AG04449 (cell line): Measurements from ENCODE around the gene LDLRAD3.
A peak's percentile ranks its signal among the peaks of the same experiment; 100 is the strongest.

Source experiments
- CTCF ChIA-PET: fragments of 350-600 bp; formaldehyde crosslinking; extraction: SDS; loops from one replicate; lab custom pipeline; 2021; ENCODE audit warnings: antibody characterized with exemption; lab: Yijun Ruan, JAX
- POLR2A ChIA-PET: fragments of 400-600, 350-600 bp; formaldehyde crosslinking; extraction: SDS; loops from one replicate; lab custom pipeline; 2020; ENCODE audit warnings: antibody characterized with exemption, inconsistent platforms; lab: Yijun Ruan, JAX
- DNase-seq: peaks from one replicate; pipeline ENCODE4 v3.0.0-alpha.2; 2010; ENCODE audit warnings: low read depth, low spot score
- H3K4me3 ChIP-seq: 2 replicates; pipeline ENCODE4 v1.5.1; 2011; ENCODE audit warnings: low read depth, mild to moderate bottlenecking, control low read depth, low read length
- TF ChIP-seq, protein P1 (sequence below): IDR thresholded peaks from one replicate; pipeline ENCODE4 v1.5.1; 2011; ENCODE audit warnings: mild to moderate bottlenecking, moderate library complexity, low read length, control low read depth, inconsistent platforms; ENCODE audit not compliant: insufficient read depth; ENCODE audit errors: missing control alignments

LDLRAD3 gene

DNA sequence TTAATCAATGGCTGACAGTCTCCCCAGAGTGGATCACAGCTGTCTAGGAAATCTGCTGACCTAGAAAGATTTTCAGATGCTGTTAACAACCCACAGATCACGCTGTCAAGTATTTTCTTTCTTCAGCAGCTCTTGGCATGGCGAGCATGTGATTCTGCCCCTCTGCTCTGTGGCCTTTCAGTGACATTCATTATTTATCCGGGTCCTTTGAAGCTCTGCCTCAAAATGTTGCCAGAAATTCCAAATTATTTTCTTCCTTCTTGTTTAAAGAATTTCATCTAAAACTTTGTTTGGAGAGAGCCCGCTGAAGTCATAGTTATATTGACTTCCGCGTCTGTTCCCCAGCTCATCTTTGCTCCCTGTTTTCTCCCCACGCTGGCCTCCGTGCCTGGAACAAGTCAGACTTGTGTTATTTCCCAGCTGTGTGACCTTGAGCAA is 211.3 kb downstream of the LDLRAD3 start:
- H3K4me3 ChIP-seq: no peak overlapping the region
- DNase-seq: no peak
- CTCF ChIA-PET: interaction anchor here (0.9 to 4.2 kb wide), 7 partner anchors 9 to 333 kb away, joined by 3 to 18 read pairs (median 5); no protein-coding TSS in a partner anchor
- POLR2A ChIA-PET: no interaction called here
- TF ChIP-seq, protein P1, sequence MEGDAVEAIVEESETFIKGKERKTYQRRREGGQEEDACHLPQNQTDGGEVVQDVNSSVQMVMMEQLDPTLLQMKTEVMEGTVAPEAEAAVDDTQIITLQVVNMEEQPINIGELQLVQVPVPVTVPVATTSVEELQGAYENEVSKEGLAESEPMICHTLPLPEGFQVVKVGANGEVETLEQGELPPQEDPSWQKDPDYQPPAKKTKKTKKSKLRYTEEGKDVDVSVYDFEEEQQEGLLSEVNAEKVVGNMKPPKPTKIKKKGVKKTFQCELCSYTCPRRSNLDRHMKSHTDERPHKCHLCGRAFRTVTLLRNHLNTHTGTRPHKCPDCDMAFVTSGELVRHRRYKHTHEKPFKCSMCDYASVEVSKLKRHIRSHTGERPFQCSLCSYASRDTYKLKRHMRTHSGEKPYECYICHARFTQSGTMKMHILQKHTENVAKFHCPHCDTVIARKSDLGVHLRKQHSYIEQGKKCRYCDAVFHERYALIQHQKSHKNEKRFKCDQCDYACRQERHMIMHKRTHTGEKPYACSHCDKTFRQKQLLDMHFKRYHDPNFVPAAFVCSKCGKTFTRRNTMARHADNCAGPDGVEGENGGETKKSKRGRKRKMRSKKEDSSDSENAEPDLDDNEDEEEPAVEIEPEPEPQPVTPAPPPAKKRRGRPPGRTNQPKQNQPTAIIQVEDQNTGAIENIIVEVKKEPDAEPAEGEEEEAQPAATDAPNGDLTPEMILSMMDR: no peak

DNA sequence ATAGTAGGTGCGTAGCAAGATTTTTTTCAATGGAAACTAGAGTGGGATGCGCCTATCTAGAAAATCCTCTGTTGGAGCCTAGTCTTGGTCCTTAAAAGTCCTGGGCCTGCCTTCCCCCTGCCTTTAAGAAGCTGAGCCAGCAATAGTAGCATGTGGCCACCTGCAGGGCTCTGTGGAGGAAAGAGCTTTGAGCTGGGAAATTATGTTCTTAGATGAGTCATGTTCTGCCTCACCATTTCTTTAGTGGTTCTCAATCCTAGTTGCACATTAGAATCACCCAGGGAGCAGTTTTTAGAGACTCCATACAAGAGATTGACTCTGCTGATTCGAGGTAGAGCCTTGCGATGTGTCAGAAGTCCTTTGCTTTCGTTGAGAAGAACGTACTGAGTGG is 211.9 kb downstream of the LDLRAD3 start:
- DNase-seq: no peak
- TF ChIP-seq, protein P1: peak; percentile 15
- no peak overlapping the region for H3K4me3 ChIP-seq
- CTCF ChIA-PET: interaction anchor here (0.6 to 4.2 kb wide), 9 partner anchors 9 to 669 kb away, joined by 3 to 18 read pairs (median 3); no protein-coding TSS in a partner anchor
- POLR2A ChIA-PET: no interaction called here

DNA sequence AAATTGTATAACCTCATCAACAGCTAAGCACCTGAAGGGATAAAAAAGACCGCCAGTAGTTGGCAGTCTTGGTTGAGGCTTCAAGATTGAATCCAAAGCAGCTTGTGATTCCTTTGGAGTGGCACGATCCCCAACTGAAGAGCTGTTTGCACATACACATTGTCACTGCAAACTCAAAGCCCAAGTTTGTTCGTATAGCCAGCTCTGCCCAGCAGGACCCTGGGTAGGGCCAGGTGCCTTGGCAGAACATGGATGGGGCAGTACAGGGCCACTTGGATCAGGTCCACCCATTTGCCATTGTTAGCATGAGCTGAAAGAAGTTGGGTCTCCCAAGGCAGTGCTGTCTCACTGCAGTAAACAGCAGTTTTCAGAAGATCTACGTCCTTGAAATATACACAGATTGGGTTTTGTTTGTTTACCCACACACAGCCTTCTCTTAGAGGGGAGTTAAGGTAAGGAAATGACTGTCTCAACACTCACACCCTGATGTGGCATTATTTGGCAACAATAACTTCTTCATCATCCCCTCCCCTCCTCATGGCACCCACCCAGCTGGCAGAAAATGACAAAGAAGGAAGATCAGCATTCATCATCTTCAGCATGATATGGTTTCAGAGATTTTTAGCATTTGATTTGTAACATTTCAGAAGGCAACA is 212.4 kb downstream of the LDLRAD3 start:
- POLR2A ChIA-PET: no interaction called here
- no peak for DNase-seq
- TF ChIP-seq, protein P1: no peak

DNA sequence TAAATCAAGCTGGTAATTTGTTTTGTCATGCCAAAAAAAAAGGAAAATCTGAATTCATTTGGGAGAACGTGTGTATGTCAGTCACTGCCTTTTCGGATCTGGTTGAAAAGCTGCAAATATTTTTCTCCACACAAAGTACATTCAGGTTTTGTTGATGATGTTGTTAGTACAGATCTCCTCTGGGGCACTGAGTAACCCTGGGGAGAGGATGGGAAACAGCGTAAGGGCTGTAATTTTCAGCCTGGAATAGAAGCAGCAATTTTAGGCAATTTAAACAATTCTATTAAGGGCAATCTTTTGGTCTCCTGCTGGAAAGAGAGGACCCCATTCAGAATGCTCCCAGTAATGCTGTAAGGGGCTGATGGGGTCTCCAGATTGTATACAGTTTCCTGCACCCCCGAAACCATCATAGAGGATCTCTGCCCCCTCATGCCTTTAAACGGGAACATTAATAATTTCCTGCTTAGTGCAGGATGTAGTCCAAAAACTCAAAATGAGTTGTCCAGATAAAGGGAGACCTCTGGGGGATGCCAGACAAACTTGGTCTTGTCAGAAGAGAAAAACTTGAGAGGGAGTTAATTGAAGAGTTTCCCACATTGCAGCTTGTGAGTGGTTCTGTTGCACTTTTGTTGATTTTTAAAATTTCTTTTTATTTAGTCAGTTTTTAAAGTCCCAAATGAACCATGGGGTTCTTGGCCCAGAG is 213.1 kb downstream of the LDLRAD3 start:
- ChIA-PET CTCF (interaction anchor here (1.1 to 4.2 kb wide), 2 partner anchors 25 to 335 kb away, joined by 5 to 12 read pairs; no protein-coding TSS in a partner anchor), POLR2A (no interaction called here)
- no peak overlapping the region for H3K4me3 ChIP-seq
- no peak for DNase-seq
- TF ChIP-seq, protein P1: no peak

More for the DNA sequence above, 212.4 kb downstream of the LDLRAD3 start:
- CTCF ChIA-PET: interaction anchor here (0.6 to 4.2 kb wide), 8 partner anchors 8 to 670 kb away, joined by 3 to 18 read pairs (median 3); no protein-coding TSS in a partner anchor
- H3K4me3 ChIP-seq: no peak overlapping the region

DNA sequence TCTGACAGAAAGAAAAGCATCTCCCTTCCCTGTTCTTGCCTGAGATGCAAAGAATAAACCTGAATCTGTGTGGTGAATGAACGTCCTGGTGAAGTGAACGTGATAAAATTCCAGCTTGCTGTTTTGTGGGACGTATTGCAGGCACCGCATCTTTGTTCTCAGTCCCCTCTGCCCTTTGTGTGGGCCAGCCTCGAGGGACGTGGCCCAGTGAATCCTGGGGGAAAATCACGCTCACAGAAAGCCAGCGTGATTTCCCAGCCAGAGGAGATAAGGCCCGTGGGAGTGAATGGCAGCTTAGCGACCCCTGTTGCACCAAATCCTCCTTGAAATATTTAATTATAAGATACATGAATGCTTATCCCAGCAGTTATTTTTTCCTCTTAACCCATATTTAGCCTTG is 216.2 kb downstream of the LDLRAD3 start:
- no peak overlapping the region for H3K4me3 ChIP-seq
- no peak for DNase-seq
- TF ChIP-seq, protein P1: no peak
- CTCF ChIA-PET: interaction anchor here (1.5 to 2.8 kb wide), 2 partner anchors 10 to 338 kb away, joined by 4 to 9 read pairs; no protein-coding TSS in a partner anchor
- POLR2A ChIA-PET: no interaction called here

DNA sequence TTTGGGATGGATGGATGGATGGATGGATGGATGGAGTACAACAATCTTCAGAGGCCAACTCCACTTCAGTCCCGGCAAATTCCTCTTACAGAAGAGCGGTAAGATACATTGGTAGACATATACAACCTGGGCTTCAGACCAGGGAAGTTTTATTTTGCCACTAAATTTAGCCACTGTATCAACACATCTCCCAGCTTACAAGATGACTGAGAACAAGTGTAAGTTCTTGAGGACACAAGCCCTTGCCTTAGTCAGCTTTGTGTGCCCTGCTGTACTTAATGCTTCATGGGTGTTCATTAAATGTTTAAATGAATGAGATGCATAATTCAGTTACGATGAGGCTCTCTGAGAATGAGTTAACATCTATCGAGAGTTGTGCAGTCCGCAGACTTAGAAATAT is 217.7 kb downstream of the LDLRAD3 start:
- ChIA-PET POLR2A (no interaction called here), CTCF (interaction anchor here (1.3 to 2.8 kb wide), 3 partner anchors 12 to 339 kb away, joined by 3 to 9 read pairs (median 4); no protein-coding TSS in a partner anchor)
- TF ChIP-seq, protein P1: no peak
- no peak for DNase-seq
- no peak overlapping the region for H3K4me3 ChIP-seq
